ENCODE results near the gene FOXF1.

The FOXF1 gene

GRCh38 chr16:86467490-86467889 lies 42.8 kb upstream of the FOXF1 start:
- H3K4me3 ChIP-seq (ENCODE audit: low read depth, low read length) = no peak overlapping the region
- TF ChIP-seq, protein P1, sequence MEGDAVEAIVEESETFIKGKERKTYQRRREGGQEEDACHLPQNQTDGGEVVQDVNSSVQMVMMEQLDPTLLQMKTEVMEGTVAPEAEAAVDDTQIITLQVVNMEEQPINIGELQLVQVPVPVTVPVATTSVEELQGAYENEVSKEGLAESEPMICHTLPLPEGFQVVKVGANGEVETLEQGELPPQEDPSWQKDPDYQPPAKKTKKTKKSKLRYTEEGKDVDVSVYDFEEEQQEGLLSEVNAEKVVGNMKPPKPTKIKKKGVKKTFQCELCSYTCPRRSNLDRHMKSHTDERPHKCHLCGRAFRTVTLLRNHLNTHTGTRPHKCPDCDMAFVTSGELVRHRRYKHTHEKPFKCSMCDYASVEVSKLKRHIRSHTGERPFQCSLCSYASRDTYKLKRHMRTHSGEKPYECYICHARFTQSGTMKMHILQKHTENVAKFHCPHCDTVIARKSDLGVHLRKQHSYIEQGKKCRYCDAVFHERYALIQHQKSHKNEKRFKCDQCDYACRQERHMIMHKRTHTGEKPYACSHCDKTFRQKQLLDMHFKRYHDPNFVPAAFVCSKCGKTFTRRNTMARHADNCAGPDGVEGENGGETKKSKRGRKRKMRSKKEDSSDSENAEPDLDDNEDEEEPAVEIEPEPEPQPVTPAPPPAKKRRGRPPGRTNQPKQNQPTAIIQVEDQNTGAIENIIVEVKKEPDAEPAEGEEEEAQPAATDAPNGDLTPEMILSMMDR (IDR thresholded peaks at IDR 0.05; ENCODE audit: low read depth, low read length, missing control alignments) = no peak
- no peak for DNase-seq (ENCODE audit: low read depth)

- no peak for DNase-seq (ENCODE audit: low read depth)
- TF ChIP-seq, protein P1 (IDR thresholded peaks at IDR 0.05; ENCODE audit: low read depth, low read length, missing control alignments) = no peak
- no peak overlapping the region for H3K4me3 ChIP-seq (ENCODE audit: low read depth, low read length)
These were observed 39.4 kb upstream of the FOXF1 start for GRCh38 chr16:86470964-86471363.

- DNase-seq (ENCODE audit: low read depth) = no peak
- TF ChIP-seq, protein P1 (IDR thresholded peaks at IDR 0.05; ENCODE audit: low read depth, low read length, missing control alignments) = no peak
- H3K4me3 ChIP-seq (ENCODE audit: low read depth, low read length) = no peak overlapping the region
These were observed 38.4 kb upstream of the FOXF1 start for GRCh38 chr16:86471896-86472295.

DNA sequence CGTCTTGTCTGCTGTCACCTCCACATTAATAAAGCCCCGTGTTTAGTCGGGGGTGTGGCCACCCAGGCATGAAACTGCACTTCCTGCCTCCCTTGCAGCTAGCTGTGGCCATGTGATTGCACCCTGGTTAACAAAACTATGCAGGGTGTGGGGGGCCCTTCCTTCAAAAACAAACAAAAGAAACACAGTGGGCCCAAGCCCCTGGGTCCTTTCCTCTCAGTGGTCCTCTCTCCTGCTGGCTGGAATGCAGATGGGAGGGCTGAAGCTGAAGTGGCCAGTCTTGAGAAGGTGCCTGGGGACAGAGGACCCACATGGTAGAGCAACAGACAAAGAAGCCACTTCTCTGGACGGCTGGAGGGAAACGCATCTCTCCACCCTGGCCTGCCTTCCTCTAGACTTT lies 38.0 kb upstream of the FOXF1 start:
- TF ChIP-seq, protein P1 (IDR thresholded peaks at IDR 0.05; ENCODE audit: low read depth, low read length, missing control alignments) = no peak
- DNase-seq (ENCODE audit: low read depth) = no peak
- H3K4me3 ChIP-seq (ENCODE audit: low read depth, low read length) = no peak overlapping the region

- DNase-seq (ENCODE audit: low read depth) = no peak
- TF ChIP-seq, protein P1 (IDR thresholded peaks at IDR 0.05; ENCODE audit: low read depth, low read length, missing control alignments) = no peak
- no peak overlapping the region for H3K4me3 ChIP-seq (ENCODE audit: low read depth, low read length)
These were observed 33.3 kb upstream of the FOXF1 start for GRCh38 chr16:86476956-86477534.

GRCh38 chr16:86477642-86478041 lies 32.7 kb upstream of the FOXF1 start:
- TF ChIP-seq, protein P1 (IDR thresholded peaks at IDR 0.05; ENCODE audit: low read depth, low read length, missing control alignments) = no peak
- no peak overlapping the region for H3K4me3 ChIP-seq (ENCODE audit: low read depth, low read length)
- no peak for DNase-seq (ENCODE audit: low read depth)

- no peak for DNase-seq (ENCODE audit: low read depth)
- H3K4me3 ChIP-seq (ENCODE audit: low read depth, low read length) = no peak overlapping the region
- TF ChIP-seq, protein P1 (IDR thresholded peaks at IDR 0.05; ENCODE audit: low read depth, low read length, missing control alignments) = no peak
These were observed 31.5 kb upstream of the FOXF1 start for GRCh38 chr16:86478779-86479178.

Measured in GM12864 (cell line).